Activated T-helper 2 cell treated with anti-CD3 and anti-CD28 coated beads, Interferon-gamma antibody, Interleukin-2, Interleukin-4, amounts not matched to agents 10 μg/mL and 5 μg/mL and 100 μg/mL, durations not matched to agents 14 hours and 24 hours and 36 hours (primary cell): ENCODE data around the gene ZNF695. TPM values are rescaled to one million over a fixed set of nuclear protein-coding genes. Genes with fewer than 3 reads are reported as not detected.

Source experiments
- DNase-seq: peaks from one replicate; pipeline ENCODE4 v3.0.0; 2021; ENCODE audit warnings: low spot score
- H3K27ac Mint-ChIP-seq: one replicate; pipeline ENCODE4 v1.8.0; 2021; ENCODE audit warnings: mixed read lengths
- H3K27me3 Mint-ChIP-seq: one replicate; pipeline ENCODE4 v1.8.0; 2021; ENCODE audit warnings: low read depth, mixed read lengths
- H3K36me3 Mint-ChIP-seq: one replicate; pipeline ENCODE4 v1.8.0; 2021; ENCODE audit warnings: low read depth, mixed read lengths
- H3K4me1 Mint-ChIP-seq: one replicate; pipeline ENCODE4 v1.8.0; 2021; ENCODE audit warnings: low read depth, mixed read lengths
- H3K4me3 Mint-ChIP-seq: one replicate; pipeline ENCODE4 v1.8.0; 2021; ENCODE audit warnings: low read depth, mild to moderate bottlenecking, moderate library complexity, mixed read lengths
- H3K9me3 Mint-ChIP-seq: one replicate; pipeline ENCODE4 v1.8.0; 2021; ENCODE audit warnings: mixed read lengths
- intact Hi-C: fragments of 100-400 bp; cut with micrococcal nuclease; formaldehyde crosslinking; loops from one replicate; pipeline ENCODE4 v1.15.1; 2023
- total RNA-seq: library from RNA; stranded (reverse); gene quantifications from 2 replicates; pipeline ENCODE4 v1.2.3, GENCODE V29; 2022

The ZNF695 gene
- total RNA-seq, 1 donor from 2014 or later: 1.2 TPM

DNA sequence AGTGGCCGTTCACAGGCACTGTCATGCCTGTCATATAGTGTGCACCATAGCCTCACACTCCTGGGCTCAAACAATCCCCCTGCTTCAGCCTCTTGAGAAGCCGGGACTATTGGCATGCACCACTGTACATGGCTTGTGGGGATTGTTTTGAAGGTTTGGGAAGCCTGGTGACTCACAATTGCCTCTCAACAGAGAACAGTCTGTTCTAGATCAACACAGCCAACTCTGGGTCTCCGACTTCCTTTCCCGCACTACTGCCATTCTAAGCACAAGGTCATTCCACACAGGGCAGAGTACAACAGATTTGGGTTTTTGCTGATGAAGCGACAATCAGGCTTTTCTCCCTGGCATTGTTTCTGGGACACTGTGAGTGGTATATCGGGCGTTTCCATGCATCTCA lies 60.6 kb downstream of the ZNF695 start:
- no peak overlapping the region for H3K27ac Mint-ChIP-seq
- no peaks in the 10 kb centered on the region for H3K4me1 Mint-ChIP-seq
- intact Hi-C loops: no loop called here
- no peaks in the 10 kb centered on the region for H3K36me3 Mint-ChIP-seq
- H3K4me3 Mint-ChIP-seq: no peak overlapping the region
- H3K27me3 Mint-ChIP-seq: no peaks in the 10 kb centered on the region
- DNase-seq: no peak
- H3K9me3 Mint-ChIP-seq: no peaks in the 10 kb centered on the region

- Mint-ChIP-seq H3K36me3 (no peaks in the 10 kb centered on the region), H3K27ac (no peak overlapping the region), H3K9me3 (no peaks in the 10 kb centered on the region), H3K4me1 (no peaks in the 10 kb centered on the region), H3K4me3 (no peak overlapping the region), H3K27me3 (no peaks in the 10 kb centered on the region)
- intact Hi-C loops: no loop called here
- DNase-seq: no peak
Observed at GRCh38 chr1:246946366-246946765, 61.5 kb downstream of the ZNF695 start.

Other genes starting within 250 kb of the ZNF695 start
- gene AHCTF1, start 76.1 kb downstream of the ZNF695 start, total RNA-seq: 47.2 and 47.7 TPM in 2 replicates
- gene ZNF670, start 70.8 kb upstream of the ZNF695 start, total RNA-seq: 2.3 and 3.0 TPM in 2 replicates
- 8.2 and 8.7 TPM in 2 replicates for gene ZNF669, start 96.3 kb upstream of the ZNF695 start, total RNA-seq
- 14.0 and 16.9 TPM in 2 replicates for gene ZNF124, start 164.0 kb upstream of the ZNF695 start, total RNA-seq
- gene VN1R5, start 248.0 kb upstream of the ZNF695 start, total RNA-seq: not detected in 2 replicates